ENCODE measurements around the gene IL3. TPM values are rescaled to one million over a fixed set of nuclear protein-coding genes. Genes with fewer than 3 reads are reported as not detected.
"Not testable (repeated sequence)": the region's sequence is repeated elsewhere in the genome, so short reads cannot be mapped to it uniquely, and the experiment has no call there.

IL3 gene
- polyA plus RNA-seq, 1 donor = not detected

DNA sequence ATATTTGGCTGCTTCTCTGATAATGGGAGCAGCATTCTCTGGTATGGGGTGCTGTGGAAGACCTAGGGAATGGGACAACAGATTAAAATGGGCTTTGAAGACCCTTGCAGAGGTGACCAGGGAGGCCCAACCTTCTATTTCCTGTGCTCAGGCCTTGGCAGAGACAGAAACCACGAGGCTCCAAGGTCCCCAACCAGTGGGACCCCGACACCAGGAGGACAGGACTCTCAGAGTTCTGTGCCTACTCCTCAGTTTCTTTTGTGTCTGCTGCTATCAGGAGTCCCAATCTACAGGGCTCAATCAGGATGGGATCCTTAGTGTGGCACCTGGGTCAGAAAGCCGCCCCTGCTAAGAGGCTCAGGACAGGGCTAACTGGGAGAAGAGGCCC, 42.5 kb downstream of the IL3 start:
- WGBS (ENCODE audit: insufficient coverage, low lambda C conversion rate) = no CpG with 5 or more reads among the region's 3 CpGs
- no peak overlapping the region for H3K27ac ChIP-seq (ENCODE audit: low read length)
- no peaks in the 10 kb centered on the region for H3K27me3 ChIP-seq (ENCODE audit: control insufficient read depth, insufficient read depth, low read length)

DNA sequence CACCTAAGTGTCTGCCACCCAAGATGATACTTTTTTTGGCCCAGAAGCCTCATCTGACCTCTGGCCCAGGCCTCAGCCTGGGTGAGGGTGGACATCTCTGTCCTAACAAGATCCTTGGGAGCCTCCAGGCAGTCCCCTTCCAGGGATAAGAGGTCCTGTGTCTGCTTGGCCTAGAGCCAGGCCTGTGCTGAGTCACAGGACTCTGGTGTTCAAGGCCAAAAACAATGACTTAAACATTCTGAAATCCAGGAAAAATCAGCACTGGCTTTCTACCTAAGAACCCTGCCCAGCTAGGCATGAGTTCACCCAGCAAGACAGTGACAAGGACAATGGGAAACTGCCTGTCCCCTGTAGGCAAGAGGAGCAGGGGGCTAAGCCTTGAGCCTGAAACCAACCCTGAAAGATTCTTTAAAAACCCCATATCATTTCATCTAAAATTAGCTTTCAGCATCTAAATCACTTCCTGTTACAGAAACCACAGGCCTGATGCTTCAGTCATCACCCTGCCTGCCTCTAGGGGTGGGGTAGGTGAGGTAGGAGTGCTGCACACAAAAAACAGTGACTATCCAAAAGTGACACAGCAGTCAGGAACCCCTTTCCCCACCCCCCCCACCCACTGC, 43.0 kb downstream of the IL3 start:
- DNase-seq = peak in 1 of 2 donors; percentile 43
- Histone ChIP-seq H3K27me3 (ENCODE audit: control insufficient read depth, insufficient read depth, low read length) (no peaks in the 10 kb centered on the region), H3K9me3 (ENCODE audit: control insufficient read depth, low read depth, low read length) (no peaks in the 10 kb centered on the region), H3K4me1 (ENCODE audit: control insufficient read depth, insufficient read depth, low read length) (no peaks in the 10 kb centered on the region), H3K4me3 (ENCODE audit: low read length) (no peak overlapping the region), H3K27ac (ENCODE audit: low read length) (no peak overlapping the region), H3K36me3 (ENCODE audit: control insufficient read depth, insufficient read depth, low read length) (no peaks in the 10 kb centered on the region)

More for the DNA sequence above, 42.5 kb downstream of the IL3 start:
- Histone ChIP-seq H3K4me3 (ENCODE audit: low read length) (no peak overlapping the region), H3K4me1 (ENCODE audit: control insufficient read depth, insufficient read depth, low read length) (no peaks in the 10 kb centered on the region), H3K9me3 (ENCODE audit: control insufficient read depth, low read depth, low read length) (no peaks in the 10 kb centered on the region), H3K36me3 (ENCODE audit: control insufficient read depth, insufficient read depth, low read length) (no peaks in the 10 kb centered on the region)
- DNase-seq = no peak

DNA sequence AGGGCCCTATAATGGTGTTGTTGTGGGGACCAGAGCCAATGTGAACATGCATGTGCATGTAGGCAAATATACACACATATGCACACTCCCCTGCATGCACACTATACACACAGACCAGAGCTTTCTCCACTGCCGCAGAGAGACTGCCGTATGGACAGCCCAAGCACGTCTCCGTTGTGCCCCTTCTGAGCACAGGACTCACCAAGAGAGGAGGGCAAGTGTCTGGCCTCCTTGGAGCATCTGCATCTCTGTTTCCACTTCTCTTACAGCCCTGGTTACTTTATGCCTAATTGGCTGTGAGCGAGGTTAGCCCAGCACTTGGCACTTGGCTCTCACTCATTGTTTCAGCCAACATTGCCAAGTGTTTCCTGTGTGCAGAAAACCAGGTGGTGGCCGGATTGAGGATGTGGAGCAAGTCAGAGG, 43.5 kb downstream of the IL3 start:
- Histone ChIP-seq H3K4me1 (ENCODE audit: control insufficient read depth, insufficient read depth, low read length) (no peaks in the 10 kb centered on the region), H3K27me3 (ENCODE audit: control insufficient read depth, insufficient read depth, low read length) (no peaks in the 10 kb centered on the region), H3K4me3 (ENCODE audit: low read length) (no peak overlapping the region), H3K27ac (ENCODE audit: low read length) (no peak overlapping the region), H3K9me3 (ENCODE audit: control insufficient read depth, low read depth, low read length) (no peaks in the 10 kb centered on the region), H3K36me3 (ENCODE audit: control insufficient read depth, insufficient read depth, low read length) (no peaks in the 10 kb centered on the region)
- no peak for DNase-seq
- no CpG with 5 or more reads among the region's 6 CpGs for WGBS (ENCODE audit: insufficient coverage, low lambda C conversion rate)

DNA sequence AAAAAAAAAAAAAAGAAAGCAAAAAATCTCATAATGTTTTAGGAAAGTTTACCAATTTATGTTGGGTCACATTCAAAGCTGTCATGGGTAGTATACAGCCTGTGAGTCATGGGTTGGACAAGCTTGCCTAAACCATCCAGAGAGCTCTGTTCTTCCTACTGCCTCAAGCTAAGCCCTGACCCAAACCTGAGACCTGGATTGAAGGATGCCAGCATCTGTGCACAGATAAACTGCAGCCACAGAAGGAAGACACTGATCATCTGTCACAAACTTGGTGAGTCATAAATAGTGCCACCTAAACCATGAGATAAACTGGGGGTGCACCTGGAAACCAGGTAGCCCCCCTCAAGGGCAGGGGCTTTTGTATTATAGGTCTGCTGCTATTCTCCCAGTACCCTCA, 44.1 kb downstream of the IL3 start:
- Histone ChIP-seq H3K27me3 (ENCODE audit: control insufficient read depth, insufficient read depth, low read length) (no peaks in the 10 kb centered on the region), H3K4me1 (ENCODE audit: control insufficient read depth, insufficient read depth, low read length) (no peaks in the 10 kb centered on the region), H3K4me3 (ENCODE audit: low read length) (no peak overlapping the region), H3K9me3 (ENCODE audit: control insufficient read depth, low read depth, low read length) (no peaks in the 10 kb centered on the region), H3K36me3 (ENCODE audit: control insufficient read depth, insufficient read depth, low read length) (no peaks in the 10 kb centered on the region), H3K27ac (ENCODE audit: low read length) (no peak overlapping the region)
- no peak for DNase-seq

DNA sequence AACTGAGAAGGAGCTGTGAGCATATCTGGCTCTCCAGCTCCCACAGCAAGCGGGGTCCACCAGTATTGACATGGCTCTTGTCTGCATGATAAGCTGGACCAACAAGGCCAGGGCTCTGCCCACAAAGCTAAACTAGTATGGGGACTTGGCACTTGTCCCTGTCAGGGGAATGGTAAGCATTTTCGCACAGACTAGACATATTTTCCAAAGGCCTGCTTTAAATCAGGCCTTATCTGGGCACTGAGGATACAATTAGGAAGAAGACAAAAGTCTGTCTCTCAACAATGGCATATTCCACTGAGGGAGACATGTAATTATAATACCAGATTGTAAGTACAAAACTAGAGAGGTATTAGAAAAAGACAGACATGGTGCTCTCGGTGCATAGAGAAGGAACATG, 45.2 kb downstream of the IL3 start:
- Histone ChIP-seq H3K27me3 (ENCODE audit: control insufficient read depth, insufficient read depth, low read length) (no peaks in the 10 kb centered on the region), H3K27ac (ENCODE audit: low read length) (no peak overlapping the region), H3K4me1 (ENCODE audit: control insufficient read depth, insufficient read depth, low read length) (no peaks in the 10 kb centered on the region), H3K9me3 (ENCODE audit: control insufficient read depth, low read depth, low read length) (no peaks in the 10 kb centered on the region), H3K36me3 (ENCODE audit: control insufficient read depth, insufficient read depth, low read length) (no peaks in the 10 kb centered on the region), H3K4me3 (ENCODE audit: low read length) (no peak overlapping the region)
- DNase-seq = no peak
- WGBS (ENCODE audit: insufficient coverage, low lambda C conversion rate) = no CpG with 5 or more reads among the region's 3 CpGs

DNA sequence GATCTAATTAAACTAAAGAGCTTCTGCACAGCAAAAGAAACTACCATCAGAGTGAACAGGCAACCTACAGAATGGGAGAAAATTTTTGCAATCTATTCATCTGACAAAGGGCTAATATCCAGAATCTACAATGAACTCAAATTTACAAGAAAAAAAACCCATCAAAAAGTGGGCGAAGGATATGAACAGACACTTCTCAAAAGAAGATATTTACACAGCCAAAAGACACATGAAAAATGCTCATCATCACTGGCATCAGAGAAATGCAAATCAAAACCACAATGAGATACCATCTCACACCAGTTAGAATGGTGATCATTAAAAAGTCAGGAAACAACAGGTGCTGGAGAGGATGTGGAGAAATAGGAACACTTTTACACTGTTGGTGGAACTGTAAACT, 48.0 kb downstream of the IL3 start:
- not testable (repeated sequence) for H3K27me3 ChIP-seq (ENCODE audit: control insufficient read depth, insufficient read depth, low read length); H3K4me3 ChIP-seq (ENCODE audit: low read length); H3K9me3 ChIP-seq (ENCODE audit: control insufficient read depth, low read depth, low read length); H3K4me1 ChIP-seq (ENCODE audit: control insufficient read depth, insufficient read depth, low read length); DNase-seq; H3K36me3 ChIP-seq (ENCODE audit: control insufficient read depth, insufficient read depth, low read length); H3K27ac ChIP-seq (ENCODE audit: low read length)
- WGBS (ENCODE audit: insufficient coverage, low lambda C conversion rate) = 100% methylated on average over 1 of the region's 1 CpG

DNA sequence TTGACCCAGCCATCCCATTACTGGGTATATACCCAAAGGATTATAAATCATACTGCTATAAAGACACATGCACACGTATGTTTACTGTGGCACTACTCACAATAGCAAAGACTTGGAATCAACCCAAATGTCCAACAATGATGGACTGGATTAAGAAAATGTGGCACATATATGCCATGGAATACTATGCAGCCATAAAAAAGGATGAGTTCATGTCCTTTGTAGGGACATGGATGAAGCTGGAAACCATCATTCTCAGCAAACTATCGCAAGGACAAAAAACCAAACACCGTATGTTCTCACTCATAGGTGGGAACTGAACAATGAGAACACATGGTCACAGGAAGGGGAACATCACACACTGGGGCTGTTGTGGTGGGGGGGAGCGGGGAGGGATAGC, 48.5 kb downstream of the IL3 start:
- H3K4me1 ChIP-seq (ENCODE audit: control insufficient read depth, insufficient read depth, low read length); DNase-seq; H3K9me3 ChIP-seq (ENCODE audit: control insufficient read depth, low read depth, low read length); H3K36me3 ChIP-seq (ENCODE audit: control insufficient read depth, insufficient read depth, low read length); H3K27ac ChIP-seq (ENCODE audit: low read length); H3K27me3 ChIP-seq (ENCODE audit: control insufficient read depth, insufficient read depth, low read length); H3K4me3 ChIP-seq (ENCODE audit: low read length): not testable (repeated sequence)
- no CpG with 5 or more reads among the region's 4 CpGs for WGBS (ENCODE audit: insufficient coverage, low lambda C conversion rate)

DNA sequence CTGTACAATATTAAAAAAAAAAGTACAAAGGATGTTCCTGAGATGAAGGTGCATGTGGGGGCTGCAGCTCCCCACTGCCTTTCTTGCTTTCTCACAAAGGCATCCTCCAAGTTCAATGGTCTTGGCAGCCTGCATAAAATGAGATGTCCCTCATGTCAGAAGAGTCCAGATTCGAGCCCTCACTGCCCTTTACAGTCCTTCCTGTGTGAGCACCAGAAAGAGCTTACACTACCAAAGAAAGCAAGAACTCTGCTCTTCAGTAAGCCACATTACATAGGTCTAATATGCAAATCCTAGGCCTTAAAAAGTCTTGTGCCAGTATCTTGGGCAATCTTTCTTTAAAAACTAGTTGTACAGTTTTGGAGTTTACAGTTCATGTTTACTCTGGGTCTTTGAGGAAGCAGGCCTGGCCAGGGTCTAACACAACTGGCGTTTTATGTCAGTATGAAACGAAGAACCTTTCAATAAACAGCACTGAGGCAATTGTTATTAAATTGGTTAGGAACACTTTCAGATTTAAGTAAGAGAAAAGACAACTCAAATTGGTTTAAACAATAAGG, 49.1 kb downstream of the IL3 start:
- Histone ChIP-seq H3K27ac (ENCODE audit: low read length) (no peak overlapping the region), H3K27me3 (ENCODE audit: control insufficient read depth, insufficient read depth, low read length) (no peaks in the 10 kb centered on the region), H3K36me3 (ENCODE audit: control insufficient read depth, insufficient read depth, low read length) (no peaks in the 10 kb centered on the region), H3K4me1 (ENCODE audit: control insufficient read depth, insufficient read depth, low read length) (no peaks in the 10 kb centered on the region), H3K4me3 (ENCODE audit: low read length) (no peak overlapping the region), H3K9me3 (ENCODE audit: control insufficient read depth, low read depth, low read length) (no peaks in the 10 kb centered on the region)
- WGBS (ENCODE audit: insufficient coverage, low lambda C conversion rate) = 63% methylated on average over 2 of the region's 3 CpGs
- no peak for DNase-seq

DNA sequence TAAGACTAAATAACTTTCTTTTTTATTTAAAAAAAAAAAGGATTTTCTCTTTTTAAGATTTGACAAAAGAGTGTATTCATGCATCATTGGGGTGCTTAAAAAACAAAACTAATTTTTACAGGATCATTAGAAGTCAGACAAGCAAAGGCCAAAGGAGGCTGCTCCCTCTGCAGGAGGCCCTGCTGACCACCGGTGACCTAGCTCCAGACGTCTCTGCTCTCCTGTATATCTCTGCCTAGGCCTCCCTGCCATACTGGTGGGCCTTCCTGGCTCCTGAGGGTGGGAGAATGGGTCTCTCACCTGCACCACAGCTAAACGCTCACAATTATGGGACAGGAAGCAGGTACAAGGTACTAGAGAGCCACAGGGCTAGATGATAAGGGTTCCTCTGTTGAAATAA, 49.7 kb downstream of the IL3 start:
- Histone ChIP-seq H3K27me3 (ENCODE audit: control insufficient read depth, insufficient read depth, low read length) (no peaks in the 10 kb centered on the region), H3K9me3 (ENCODE audit: control insufficient read depth, low read depth, low read length) (no peaks in the 10 kb centered on the region), H3K36me3 (ENCODE audit: control insufficient read depth, insufficient read depth, low read length) (no peaks in the 10 kb centered on the region), H3K27ac (ENCODE audit: low read length) (no peak overlapping the region), H3K4me1 (ENCODE audit: control insufficient read depth, insufficient read depth, low read length) (no peaks in the 10 kb centered on the region), H3K4me3 (ENCODE audit: low read length) (no peak overlapping the region)
- DNase-seq = no peak
- no CpG with 5 or more reads among the region's 3 CpGs for WGBS (ENCODE audit: insufficient coverage, low lambda C conversion rate)

DNA sequence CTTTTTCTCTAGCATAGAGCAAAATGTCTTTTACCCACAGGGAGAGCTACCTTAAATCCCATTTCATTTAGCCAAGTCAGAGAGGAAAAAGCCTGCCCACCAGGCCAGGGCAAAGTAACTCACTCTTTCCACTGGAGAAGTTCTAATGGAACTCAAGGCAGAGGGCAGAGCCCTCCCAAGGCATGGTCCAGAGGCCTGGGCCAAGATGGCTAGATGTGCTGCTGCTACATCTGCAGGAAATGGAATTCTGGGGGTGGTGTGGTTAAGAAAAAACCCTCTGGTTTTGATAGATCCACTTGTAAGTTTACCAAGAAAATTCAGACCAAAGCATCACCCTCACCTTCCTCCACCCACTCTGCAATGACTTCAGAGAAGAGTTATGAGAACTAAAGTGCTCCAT, 50.5 kb downstream of the IL3 start:
- Histone ChIP-seq H3K27me3 (ENCODE audit: control insufficient read depth, insufficient read depth, low read length) (no peaks in the 10 kb centered on the region), H3K9me3 (ENCODE audit: control insufficient read depth, low read depth, low read length) (no peaks in the 10 kb centered on the region), H3K4me3 (ENCODE audit: low read length) (no peak overlapping the region), H3K36me3 (ENCODE audit: control insufficient read depth, insufficient read depth, low read length) (no peaks in the 10 kb centered on the region), H3K4me1 (ENCODE audit: control insufficient read depth, insufficient read depth, low read length) (no peaks in the 10 kb centered on the region), H3K27ac (ENCODE audit: low read length) (no peak overlapping the region)
- no peak for DNase-seq

DNA sequence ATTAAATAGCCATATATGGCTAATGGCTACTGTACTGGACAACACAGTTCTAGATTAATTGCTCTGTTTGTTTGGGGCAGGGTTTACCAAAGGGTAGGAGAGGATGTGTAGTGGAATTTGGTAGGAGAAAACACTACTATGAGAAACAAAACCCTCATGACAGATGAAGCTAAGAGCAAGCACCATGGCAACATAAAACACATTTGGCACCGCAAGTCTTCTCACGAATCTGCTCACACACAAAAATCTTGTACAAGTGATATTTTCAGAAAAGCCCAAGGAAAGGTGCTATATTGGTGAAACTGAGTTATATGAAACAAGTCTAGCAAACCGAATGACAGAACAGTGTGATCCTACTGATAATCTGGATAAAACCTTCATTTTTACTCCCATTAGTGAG, 51.7 kb downstream of the IL3 start:
- Histone ChIP-seq H3K27ac (ENCODE audit: low read length) (no peak overlapping the region), H3K4me1 (ENCODE audit: control insufficient read depth, insufficient read depth, low read length) (no peaks in the 10 kb centered on the region), H3K27me3 (ENCODE audit: control insufficient read depth, insufficient read depth, low read length) (no peaks in the 10 kb centered on the region), H3K9me3 (ENCODE audit: control insufficient read depth, low read depth, low read length) (no peaks in the 10 kb centered on the region), H3K4me3 (ENCODE audit: low read length) (no peak overlapping the region), H3K36me3 (ENCODE audit: control insufficient read depth, insufficient read depth, low read length) (no peaks in the 10 kb centered on the region)
- no peak for DNase-seq
- WGBS (ENCODE audit: insufficient coverage, low lambda C conversion rate) = no CpG with 5 or more reads among the region's 3 CpGs
